Measurements from ENCODE around the gene ANKRD10.

Gene ANKRD10

DNA sequence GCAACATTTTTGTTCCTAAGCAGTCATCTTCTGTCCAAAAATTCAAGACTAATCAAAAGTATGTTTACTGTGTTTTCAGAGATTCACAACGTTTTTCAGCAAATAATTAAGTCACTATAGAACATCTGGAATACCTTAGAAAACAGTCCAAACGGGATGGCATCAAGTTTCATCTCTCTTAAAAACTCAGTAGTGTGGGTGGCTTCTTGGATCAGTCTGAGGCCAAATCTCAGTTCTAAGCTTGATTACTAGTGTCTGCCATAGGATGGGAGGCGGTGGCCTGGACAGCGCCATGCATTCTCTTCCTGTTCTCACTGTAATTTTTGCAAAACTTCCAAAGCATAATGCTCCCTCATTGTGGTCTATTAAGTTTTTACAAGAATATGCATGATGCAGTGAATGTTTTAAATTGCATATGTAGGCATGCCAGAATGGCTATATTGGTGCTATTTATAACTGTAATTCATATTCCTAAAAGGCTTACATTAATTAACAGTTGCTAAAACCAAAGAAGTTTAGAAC, 37.1 kb downstream of the ANKRD10 start:
- Histone ChIP-seq H3K4me2 (ENCODE audit: low read length) (no peak overlapping the region), H3K4me1 (ENCODE audit: control insufficient read depth, low read length) (peaks cover 12% of the 10 kb centered on the region), H3F3A (ENCODE audit: control insufficient read depth, insufficient read depth) (no peaks in the 10 kb centered on the region), H4K20me1 (ENCODE audit: control insufficient read depth, insufficient read depth, low read depth, low read length) (no peaks in the 10 kb centered on the region), H3K27me3 (ENCODE audit: control insufficient read depth, low read length) (peaks cover 8% of the 10 kb centered on the region; the same call in 1 of the 2 replicates), H3K9me3 (ENCODE audit: control insufficient read depth, insufficient read depth, low read length) (no peaks in the 10 kb centered on the region), H3K79me2 (ENCODE audit: control insufficient read depth, low read length) (no peaks in the 10 kb centered on the region), H3K36me3 (ENCODE audit: control insufficient read depth, low read length) (no peaks in the 10 kb centered on the region), H3K27ac (ENCODE audit: low read depth, low read length) (no peak overlapping the region), H3K9me2 (replicated peaks; ENCODE audit: control insufficient read depth, low read length) (no peaks in the 10 kb centered on the region), H3K4me3 (ENCODE audit: low read length) (no peak overlapping the region)
- TF ChIP-seq EZH2phosphoT487 (IDR thresholded peaks at IDR 0.05; ENCODE audit: borderline replicate concordance, low read length), result no peak
- TF ChIP-seq, protein P1, sequence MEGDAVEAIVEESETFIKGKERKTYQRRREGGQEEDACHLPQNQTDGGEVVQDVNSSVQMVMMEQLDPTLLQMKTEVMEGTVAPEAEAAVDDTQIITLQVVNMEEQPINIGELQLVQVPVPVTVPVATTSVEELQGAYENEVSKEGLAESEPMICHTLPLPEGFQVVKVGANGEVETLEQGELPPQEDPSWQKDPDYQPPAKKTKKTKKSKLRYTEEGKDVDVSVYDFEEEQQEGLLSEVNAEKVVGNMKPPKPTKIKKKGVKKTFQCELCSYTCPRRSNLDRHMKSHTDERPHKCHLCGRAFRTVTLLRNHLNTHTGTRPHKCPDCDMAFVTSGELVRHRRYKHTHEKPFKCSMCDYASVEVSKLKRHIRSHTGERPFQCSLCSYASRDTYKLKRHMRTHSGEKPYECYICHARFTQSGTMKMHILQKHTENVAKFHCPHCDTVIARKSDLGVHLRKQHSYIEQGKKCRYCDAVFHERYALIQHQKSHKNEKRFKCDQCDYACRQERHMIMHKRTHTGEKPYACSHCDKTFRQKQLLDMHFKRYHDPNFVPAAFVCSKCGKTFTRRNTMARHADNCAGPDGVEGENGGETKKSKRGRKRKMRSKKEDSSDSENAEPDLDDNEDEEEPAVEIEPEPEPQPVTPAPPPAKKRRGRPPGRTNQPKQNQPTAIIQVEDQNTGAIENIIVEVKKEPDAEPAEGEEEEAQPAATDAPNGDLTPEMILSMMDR (IDR thresholded peaks at IDR 0.05; ENCODE audit: low read depth, low read length, poor library complexity, severe bottlenecking), result no peak

DNA sequence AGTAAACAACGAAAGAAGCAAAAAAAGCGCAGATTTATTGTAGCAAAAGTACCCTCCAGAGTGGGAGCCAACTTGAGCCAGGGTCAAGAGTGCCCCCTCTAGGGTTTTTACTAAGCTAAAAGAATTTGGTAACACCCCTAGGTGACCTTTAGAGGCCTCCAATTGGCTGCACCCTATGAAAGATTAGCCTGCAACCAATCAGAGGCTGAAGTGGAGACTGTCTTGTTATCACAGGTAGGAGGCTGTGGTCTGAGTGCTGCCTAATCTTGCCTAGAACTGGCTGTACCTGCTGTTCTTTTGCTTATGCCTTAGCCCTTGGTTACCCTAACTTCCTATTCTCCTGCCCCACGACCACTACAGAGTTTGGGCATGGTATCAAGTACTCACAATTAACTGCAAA, 38.3 kb downstream of the ANKRD10 start:
- no peak overlapping the region for H3K27ac ChIP-seq (ENCODE audit: low read depth, low read length)
- no peaks in the 10 kb centered on the region for H3K9me3 ChIP-seq (ENCODE audit: control insufficient read depth, insufficient read depth, low read length)
- H3K9me2 ChIP-seq (replicated peaks; ENCODE audit: control insufficient read depth, low read length), result no peaks in the 10 kb centered on the region
- H3K4me3 ChIP-seq (ENCODE audit: low read length), result no peak overlapping the region
- no peak overlapping the region for H3K4me2 ChIP-seq (ENCODE audit: low read length)
- TF ChIP-seq, protein P1 (IDR thresholded peaks at IDR 0.05; ENCODE audit: low read depth, low read length, poor library complexity, severe bottlenecking), result no peak
- no peak for TF ChIP-seq EZH2phosphoT487 (IDR thresholded peaks at IDR 0.05; ENCODE audit: borderline replicate concordance, low read length)
- no peaks in the 10 kb centered on the region for H4K20me1 ChIP-seq (ENCODE audit: control insufficient read depth, insufficient read depth, low read depth, low read length)
- no peaks in the 10 kb centered on the region for H3K79me2 ChIP-seq (ENCODE audit: control insufficient read depth, low read length)
- H3K27me3 ChIP-seq (ENCODE audit: control insufficient read depth, low read length), result peaks cover 8% of the 10 kb centered on the region; the same call in 1 of the 2 replicates
- H3F3A ChIP-seq (ENCODE audit: control insufficient read depth, insufficient read depth), result no peaks in the 10 kb centered on the region
- H3K36me3 ChIP-seq (ENCODE audit: control insufficient read depth, low read length), result no peaks in the 10 kb centered on the region
- peaks cover 12% of the 10 kb centered on the region for H3K4me1 ChIP-seq (ENCODE audit: control insufficient read depth, low read length)

DNA sequence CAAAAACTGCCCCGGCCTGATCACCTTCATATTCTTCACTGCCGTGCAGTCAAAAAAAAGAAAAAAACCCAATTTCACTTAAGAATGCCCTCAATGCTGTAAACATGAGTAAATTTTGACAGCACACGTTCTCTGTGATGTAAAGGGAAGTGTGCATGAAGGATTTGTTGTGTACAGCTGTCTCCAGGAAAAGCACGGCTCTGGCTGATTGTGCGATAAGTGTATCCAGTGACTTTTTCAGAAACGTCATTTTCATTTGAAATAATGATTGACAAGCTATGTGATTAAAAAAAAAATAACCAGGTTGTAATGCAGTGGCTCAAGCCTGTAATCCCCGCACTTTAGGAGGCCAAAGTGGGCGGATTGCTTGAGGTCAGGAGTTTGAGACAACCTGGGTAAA, 39.6 kb downstream of the ANKRD10 start:
- no peaks in the 10 kb centered on the region for H4K20me1 ChIP-seq (ENCODE audit: control insufficient read depth, insufficient read depth, low read depth, low read length)
- H3F3A ChIP-seq (ENCODE audit: control insufficient read depth, insufficient read depth), result no peaks in the 10 kb centered on the region
- H3K9me3 ChIP-seq (ENCODE audit: control insufficient read depth, insufficient read depth, low read length), result no peaks in the 10 kb centered on the region
- peak overlapping the region; percentile 23; the same call in 1 of the 2 replicates for H3K4me3 ChIP-seq (ENCODE audit: low read length)
- no peak for TF ChIP-seq EZH2phosphoT487 (IDR thresholded peaks at IDR 0.05; ENCODE audit: borderline replicate concordance, low read length)
- TF ChIP-seq, protein P1 (IDR thresholded peaks at IDR 0.05; ENCODE audit: low read depth, low read length, poor library complexity, severe bottlenecking), result no peak
- H3K27ac ChIP-seq (ENCODE audit: low read depth, low read length), result no peak overlapping the region
- peaks cover 8% of the 10 kb centered on the region; the same call in 1 of the 2 replicates for H3K27me3 ChIP-seq (ENCODE audit: control insufficient read depth, low read length)
- H3K36me3 ChIP-seq (ENCODE audit: control insufficient read depth, low read length), result no peaks in the 10 kb centered on the region
- H3K79me2 ChIP-seq (ENCODE audit: control insufficient read depth, low read length), result no peaks in the 10 kb centered on the region
- H3K9me2 ChIP-seq (replicated peaks; ENCODE audit: control insufficient read depth, low read length), result no peaks in the 10 kb centered on the region
- peaks cover 12% of the 10 kb centered on the region for H3K4me1 ChIP-seq (ENCODE audit: control insufficient read depth, low read length)
- H3K4me2 ChIP-seq (ENCODE audit: low read length), result peak overlapping the region; percentile 47
